Spleen (tissue), 11 donors: Measurements from ENCODE around the gene SYNE2. TPM values are rescaled to one million over a fixed set of nuclear protein-coding genes. Genes with fewer than 3 reads are reported as not detected.

Experiments
- DNase-seq: peaks from one replicate; pipeline ENCODE4 v3.0.0-alpha.2; 2020
- H3K27ac ChIP-seq, 8 donors: fragments of 200-600 bp; sonication (generic) in 7 of 8; 1 replicate in 4 of 8; 2 replicates in 4 of 8; pipeline versions ENCODE4 v1.5.0 to v1.8.0; 2016 to 2021; ENCODE audit warnings: inconsistent platforms in 4 of 8, mild to moderate bottlenecking in 4 of 8, moderate library complexity in 1 of 8
- H3K27me3 ChIP-seq, 7 donors: fragments of 200-600 bp; sonication (generic) in 6 of 7; replicated peaks in 1 of 7; 1 replicate in 4 of 7; 2 replicates in 3 of 7; pipeline versions ENCODE4 v1.5.0 to v1.8.0; 2016 to 2021; ENCODE audit warnings: inconsistent platforms in 3 of 7, mild to moderate bottlenecking in 1 of 7
- H3K36me3 ChIP-seq, 6 donors: fragments of 200-600 bp; sonication (generic) in 5 of 6; 1 replicate in 4 of 6; 2 replicates in 2 of 6; pipeline versions ENCODE4 v1.5.0 to v1.8.0; 2016 to 2021; ENCODE audit warnings: inconsistent platforms in 2 of 6
- H3K4me1 ChIP-seq, 6 donors: fragments of 200-600 bp; sonication (generic) in 5 of 6; 1 replicate in 3 of 6; 2 replicates in 3 of 6; pipeline versions ENCODE4 v1.5.0 to v1.8.0; 2016 to 2021; ENCODE audit warnings: inconsistent platforms in 3 of 6
- H3K4me3 ChIP-seq, 8 donors: fragments of 200-600 bp; sonication (generic) in 7 of 8; 1 replicate in 4 of 8; 2 replicates in 4 of 8; pipeline versions ENCODE4 v1.5.0 to v1.8.0; 2016 to 2021; ENCODE audit warnings: inconsistent platforms in 4 of 8, mild to moderate bottlenecking in 4 of 8, moderate library complexity in 2 of 8
- H3K9me3 ChIP-seq, 8 donors: fragments of 200-600 bp; sonication (generic) in 7 of 8; 1 replicate in 4 of 8; 2 replicates in 4 of 8; pipeline versions ENCODE4 v1.5.0 to v1.8.0; 2016 to 2021; ENCODE audit warnings: inconsistent platforms in 4 of 8
- POLR2A ChIP-seq, 3 donors: fragments of 450-650 bp; IDR thresholded peaks; one replicate each; pipeline ENCODE4 v1.5.1; 2017; ENCODE audit warnings: antibody characterized with exemption in 3 of 3, mild to moderate bottlenecking in 1 of 3
- POLR2AphosphoS5 ChIP-seq, 3 donors: sonication (generic); formaldehyde crosslinking; IDR thresholded peaks; one replicate each; pipeline ENCODE4 v1.5.1; 2017; ENCODE audit warnings: antibody characterized with exemption in 3 of 3
- WGBS, 5 donors: extraction: QIAGEN DNeasy Blood & Tissue Kit in 3 of 5; methylation state at CpG; one replicate each; pipeline versions ENCODE4 v1.1.5 to v1.1.7; 2013 to 2018; 5-methylcytosine and 5-hydroxymethylcytosine counted together
- intact Hi-C: fragments of 100-400 bp; cut with DNase I; formaldehyde crosslinking; loops from one replicate; pipeline ENCODE4 v1.15.0; 2023; ENCODE audit warnings: low total_unique reads
- polyA plus RNA-seq, 3 donors: library from polyadenylated mRNA; stranded (reverse); fragments of 200-250 nt; gene quantifications; one replicate each; pipeline ENCODE4 v1.2.1, GENCODE V29; 2013
- total RNA-seq, 7 donors: library from RNA; depleted of rRNA in 3 of 7; stranded (reverse); fragments of >200 nt in 3 of 7; fragmentation: NEBNext Ultra II Directional in 4 of 7; extraction: Animal tissue kit (Norgen Biotek cat#: 25700) in 4 of 7; gene quantifications; one replicate each; pipeline versions ENCODE4 v1.1.0 to v1.2.1, GENCODE V29; 2016 to 2021
- TF ChIP-seq, protein P1 (sequence below), 11 experiments: fragments of 200-600 bp in 7 of 11; fragments of 450-650 bp in 4 of 11; sonication (generic) in 4 of 11; IDR thresholded peaks in 8 of 11; conservative IDR thresholded peaks in 3 of 11; 1 replicate in 7 of 11; 2 replicates in 4 of 11; pipeline versions ENCODE4 v1.4.0 to v1.8.0; 2016 to 2021; ENCODE audit warnings: antibody characterized with exemption in 11 of 11, inconsistent platforms in 4 of 11, mild to moderate bottlenecking in 1 of 11
- donor health status: healthy with polysubstance abuse.
- donor health status: DM: no; HTN: no; CAD: no; lungs with moderate emphysema.
- donor health status: DM: no; HTN: no; CAD: no.
- donor health status: Bipolar disorder and iron deficiency.
- donor health status: healthy.
- donor health status: DM: no; HTN: no; CAD: no.
- donor health status: DM: yes; HTN: yes; CAD: no.

The SYNE2 gene
- total and polyA plus RNA-seq, 10 donors: 16.0 to 173 (median 147) TPM

DNA sequence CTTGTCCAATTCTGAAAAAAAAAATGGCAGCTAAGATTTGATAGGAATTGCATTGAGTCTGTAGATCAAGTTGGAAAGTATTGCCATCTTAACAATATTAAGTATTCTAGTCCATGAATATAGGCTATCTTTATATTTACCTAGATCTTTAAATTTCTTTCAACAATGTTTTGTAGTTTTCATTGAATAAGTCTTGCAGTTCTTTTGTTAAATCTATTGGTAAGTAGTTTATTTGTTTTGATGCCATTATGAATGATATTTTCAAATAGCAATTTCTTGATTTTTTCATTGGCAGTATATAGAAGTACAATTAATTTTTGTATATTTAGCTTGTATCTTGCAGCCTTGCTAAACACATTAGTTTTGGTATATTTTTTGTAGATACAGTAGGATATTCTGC lies 71.6 kb downstream of the SYNE2 start:
- no peak for DNase-seq
- TF ChIP-seq, protein P1, sequence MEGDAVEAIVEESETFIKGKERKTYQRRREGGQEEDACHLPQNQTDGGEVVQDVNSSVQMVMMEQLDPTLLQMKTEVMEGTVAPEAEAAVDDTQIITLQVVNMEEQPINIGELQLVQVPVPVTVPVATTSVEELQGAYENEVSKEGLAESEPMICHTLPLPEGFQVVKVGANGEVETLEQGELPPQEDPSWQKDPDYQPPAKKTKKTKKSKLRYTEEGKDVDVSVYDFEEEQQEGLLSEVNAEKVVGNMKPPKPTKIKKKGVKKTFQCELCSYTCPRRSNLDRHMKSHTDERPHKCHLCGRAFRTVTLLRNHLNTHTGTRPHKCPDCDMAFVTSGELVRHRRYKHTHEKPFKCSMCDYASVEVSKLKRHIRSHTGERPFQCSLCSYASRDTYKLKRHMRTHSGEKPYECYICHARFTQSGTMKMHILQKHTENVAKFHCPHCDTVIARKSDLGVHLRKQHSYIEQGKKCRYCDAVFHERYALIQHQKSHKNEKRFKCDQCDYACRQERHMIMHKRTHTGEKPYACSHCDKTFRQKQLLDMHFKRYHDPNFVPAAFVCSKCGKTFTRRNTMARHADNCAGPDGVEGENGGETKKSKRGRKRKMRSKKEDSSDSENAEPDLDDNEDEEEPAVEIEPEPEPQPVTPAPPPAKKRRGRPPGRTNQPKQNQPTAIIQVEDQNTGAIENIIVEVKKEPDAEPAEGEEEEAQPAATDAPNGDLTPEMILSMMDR (IDR thresholded peaks at IDR 0.05 in 8 of 11, conservative IDR thresholded peaks at IDR 0.05 in 3 of 11): no peak
- no peak for TF ChIP-seq POLR2A (IDR thresholded peaks at IDR 0.05)
- TF ChIP-seq POLR2AphosphoS5 (IDR thresholded peaks at IDR 0.05): no peak
- peaks cover 0 to 6% (median 0%) of the 10 kb centered on the region in 6 donors for H3K4me1 ChIP-seq
- H3K27me3 ChIP-seq: no peaks in the 10 kb centered on the region
- H3K27ac ChIP-seq: no peak overlapping the region
- intact Hi-C loops: no loop called here
- H3K4me3 ChIP-seq: no peak overlapping the region
- H3K36me3 ChIP-seq: peaks cover 0 to 11% (median 0%) of the 10 kb centered on the region in 6 donors
- peaks cover 0 to 17% (median 12%) of the 10 kb centered on the region in 8 donors for H3K9me3 ChIP-seq

DNA sequence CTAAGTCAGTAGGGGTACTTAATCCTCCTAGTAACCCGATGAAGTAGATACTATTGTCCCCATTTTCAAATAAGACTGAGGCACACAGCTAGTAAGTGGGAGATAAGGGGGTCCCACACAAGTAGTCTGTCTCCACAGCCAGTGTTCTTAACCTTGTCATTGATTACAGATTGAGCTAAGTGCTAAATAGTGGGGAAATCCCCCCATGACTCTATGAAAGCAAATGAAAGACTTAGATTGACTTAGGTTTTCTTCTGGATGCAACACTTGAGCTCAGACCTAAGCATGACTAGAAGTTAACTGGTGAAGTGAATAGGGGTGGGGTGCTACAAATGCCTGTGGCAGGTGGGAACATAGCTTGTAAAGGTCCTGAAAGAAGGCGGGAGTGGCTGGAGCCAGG lies 73.8 kb downstream of the SYNE2 start:
- intact Hi-C loops: no loop called here
- WGBS, 5 donors: 93 to 100% (median 98%) methylated on average over 2 of the region's 2 CpGs

DNA sequence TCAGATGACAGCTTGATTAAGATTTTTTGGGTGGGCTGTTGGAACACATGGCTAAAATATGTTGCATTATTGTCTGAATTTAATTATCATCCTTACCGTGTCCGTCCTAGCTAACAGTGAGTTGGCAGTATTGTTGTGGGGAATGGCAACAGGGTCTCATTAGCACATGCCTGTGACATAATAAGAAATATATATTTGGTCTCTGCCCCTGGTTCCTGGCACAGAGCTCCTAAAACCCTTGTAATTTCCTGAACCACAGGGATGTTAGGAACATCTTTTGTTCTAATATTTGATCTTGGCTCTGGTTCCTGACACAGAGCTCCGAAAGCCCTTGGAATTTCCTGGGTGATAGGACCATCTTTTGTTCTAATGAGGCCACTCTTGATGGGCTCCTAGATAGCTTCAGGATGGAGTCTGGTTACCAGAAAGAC lies 76.0 kb downstream of the SYNE2 start:
- H3K9me3 ChIP-seq: peaks cover 0 to 15% (median 10%) of the 10 kb centered on the region in 8 donors
- WGBS, 5 donors: 61 to 81% (median 71%) methylated on average over 3 of the region's 3 CpGs
- no peak for TF ChIP-seq POLR2AphosphoS5 (IDR thresholded peaks at IDR 0.05)
- no peak for TF ChIP-seq POLR2A (IDR thresholded peaks at IDR 0.05)
- TF ChIP-seq, protein P1 (IDR thresholded peaks at IDR 0.05 in 8 of 11, conservative IDR thresholded peaks at IDR 0.05 in 3 of 11): no peak

More for the DNA sequence above, 73.8 kb downstream of the SYNE2 start:
- H3K27ac ChIP-seq: no peak overlapping the region
- peaks cover 0 to 6% (median 0%) of the 10 kb centered on the region in 6 donors for H3K4me1 ChIP-seq
- peaks cover 0 to 17% (median 12%) of the 10 kb centered on the region in 8 donors for H3K9me3 ChIP-seq
- H3K4me3 ChIP-seq: no peak overlapping the region
- no peak for DNase-seq
- H3K36me3 ChIP-seq: peaks cover 0 to 18% (median 0%) of the 10 kb centered on the region in 6 donors
- no peaks in the 10 kb centered on the region for H3K27me3 ChIP-seq
- TF ChIP-seq POLR2AphosphoS5 (IDR thresholded peaks at IDR 0.05) (no peak), POLR2A (IDR thresholded peaks at IDR 0.05) (no peak)
- TF ChIP-seq, protein P1 (IDR thresholded peaks at IDR 0.05 in 8 of 11, conservative IDR thresholded peaks at IDR 0.05 in 3 of 11): no peak

DNA sequence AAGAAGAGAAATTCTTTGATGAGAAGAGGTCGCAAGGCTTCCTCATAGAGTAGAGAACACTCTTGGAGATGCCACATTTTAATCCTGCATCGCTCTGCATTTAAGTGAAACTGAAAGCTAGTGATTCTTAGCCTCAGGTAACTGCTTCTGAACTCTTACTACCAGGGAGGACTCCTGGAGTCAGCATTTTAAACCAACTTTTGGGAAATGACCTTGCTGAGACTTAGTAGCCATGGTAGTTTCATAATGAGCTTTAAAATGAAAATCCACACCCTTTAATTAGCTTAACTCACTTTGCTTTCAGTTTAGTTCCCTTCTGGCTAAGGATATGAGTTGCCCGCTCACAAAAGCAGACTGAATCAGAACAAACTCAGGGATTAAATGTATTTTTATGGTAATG lies 80.3 kb downstream of the SYNE2 start:
- Histone ChIP-seq H3K36me3 (peaks cover 0 to 7% (median 0%) of the 10 kb centered on the region in 6 donors), H3K4me1 (peaks cover 2 to 39% (median 16%) of the 10 kb centered on the region in 6 donors), H3K27ac (peak overlapping the region in 7 of 8 donors; percentile 53 to 69 (median 64)), H3K4me3 (peak overlapping the region in 1 of 8 donors; percentile 5), H3K27me3 (no peaks in the 10 kb centered on the region), H3K9me3 (no peaks in the 10 kb centered on the region)
- TF ChIP-seq POLR2AphosphoS5 (IDR thresholded peaks at IDR 0.05) (no peak), POLR2A (IDR thresholded peaks at IDR 0.05) (no peak)
- TF ChIP-seq, protein P1 (IDR thresholded peaks at IDR 0.05 in 8 of 11, conservative IDR thresholded peaks at IDR 0.05 in 3 of 11): no peak
- 57 to 72% (median 66%) methylated on average over 3 of the region's 3 CpGs for WGBS, 5 donors
- no peak for DNase-seq
- intact Hi-C loops: no loop called here

More for the DNA sequence above, 76.0 kb downstream of the SYNE2 start:
- H3K27ac ChIP-seq: peak overlapping the region in 4 of 8 donors; percentile 13 to 25 (median 20)
- peaks cover 0 to 26% (median 9%) of the 10 kb centered on the region in 6 donors for H3K4me1 ChIP-seq
- no peak overlapping the region for H3K4me3 ChIP-seq
- H3K27me3 ChIP-seq: no peaks in the 10 kb centered on the region
- peaks cover 0 to 15% (median 0%) of the 10 kb centered on the region in 6 donors for H3K36me3 ChIP-seq
- DNase-seq: no peak
- intact Hi-C loops: no loop called here
